CD14-positive monocyte (primary cell): ENCODE measurements around the gene TEX11. TPM values are rescaled to one million over a fixed set of nuclear protein-coding genes. Genes with fewer than 3 reads are reported as not detected.
"Not testable (repeated sequence)": the region's sequence is repeated elsewhere in the genome, so short reads cannot be mapped to it uniquely, and the experiment has no call there.

Experiments
- DNase-seq, 3 donors: peaks; one replicate each; pipeline ENCODE4 v3.0.0-alpha.2; 2011 to 2022
- H2AFZ ChIP-seq: 2 replicates; pipeline ENCODE4 v1.6.0; 2012; ENCODE audit warnings: mild to moderate bottlenecking, low read depth, low read length, inconsistent platforms; ENCODE audit not compliant: insufficient read depth, poor library complexity, severe bottlenecking
- H3K27ac ChIP-seq, 2 donors: 1 replicate in 1 of 2; 2 replicates in 1 of 2; pipeline ENCODE4 v1.5.1; 2012 to 2013; ENCODE audit warnings: low read length in 2 of 2, control low read depth in 1 of 2, inconsistent platforms in 1 of 2, low read depth in 1 of 2, mild to moderate bottlenecking in 1 of 2
- H3K27me3 ChIP-seq, 2 donors: one replicate each; pipeline versions ENCODE4 v1.6.0 to v1.6.1; 2011 to 2013; ENCODE audit warnings: low read length in 2 of 2; ENCODE audit not compliant: control insufficient read depth in 2 of 2, insufficient read depth in 2 of 2
- H3K36me3 ChIP-seq, 2 donors: replicated peaks in 1 of 2; 1 replicate in 1 of 2; 2 replicates in 1 of 2; pipeline versions ENCODE4 v1.5.1 to v1.6.1; 2012 to 2013; ENCODE audit warnings: low read length in 2 of 2, control low read depth in 1 of 2, inconsistent platforms in 1 of 2, mild to moderate bottlenecking in 1 of 2; ENCODE audit not compliant: insufficient read depth in 2 of 2, control insufficient read depth in 1 of 2
- H3K4me1 ChIP-seq, 2 donors: 1 replicate in 1 of 2; 2 replicates in 1 of 2; pipeline versions ENCODE4 v1.5.1 to v1.6.1; 2012 to 2013; ENCODE audit warnings: low read length in 2 of 2, control low read depth in 1 of 2, inconsistent platforms in 1 of 2, mild to moderate bottlenecking in 1 of 2, moderate library complexity in 1 of 2; ENCODE audit not compliant: insufficient read depth in 2 of 2, control insufficient read depth in 1 of 2
- H3K4me2 ChIP-seq: replicated peaks from 2 replicates; pipeline ENCODE3; 2012; ENCODE audit warnings: low read length, moderate library complexity, mild to moderate bottlenecking; ENCODE audit not compliant: poor library complexity, severe bottlenecking; ENCODE audit errors: extremely low read depth
- H3K4me3 ChIP-seq, 3 experiments: fragments of 200-600 bp in 1 of 3; sonication (generic) in 1 of 3; replicated peaks in 1 of 3; 1 replicate in 2 of 3; 2 replicates in 1 of 3; pipeline ENCODE4 v1.5.1; 2011 to 2013; ENCODE audit warnings: low read length in 3 of 3, mild to moderate bottlenecking in 3 of 3, control low read depth in 2 of 3, low read depth in 2 of 3, inconsistent platforms in 1 of 3, moderate library complexity in 1 of 3
- H3K79me2 ChIP-seq: 2 replicates; pipeline ENCODE4 v1.6.0; 2012; ENCODE audit warnings: mild to moderate bottlenecking, control low read depth, inconsistent platforms, low read length, moderate library complexity; ENCODE audit not compliant: insufficient read depth
- H3K9ac ChIP-seq: 2 replicates; pipeline ENCODE4 v1.6.0; 2017; ENCODE audit warnings: low read length, mild to moderate bottlenecking; ENCODE audit not compliant: insufficient read depth, poor library complexity, severe bottlenecking
- H3K9me3 ChIP-seq, 2 donors: replicated peaks in 1 of 2; 1 replicate in 1 of 2; 2 replicates in 1 of 2; pipeline versions ENCODE4 v1.5.1 to v1.6.1; 2012 to 2013; ENCODE audit warnings: low read length in 2 of 2, control low read depth in 1 of 2; ENCODE audit not compliant: control insufficient read depth in 1 of 2, insufficient read depth in 1 of 2
- H4K20me1 ChIP-seq: 2 replicates; pipeline ENCODE4 v1.6.0; 2012; ENCODE audit warnings: mild to moderate bottlenecking, low read length, control low read depth, moderate library complexity; ENCODE audit not compliant: insufficient read depth
- H3K27ac Mint-ChIP-seq, 7 donors: one replicate each; pipeline ENCODE4 v1.8.0; 2020; ENCODE audit warnings: mild to moderate bottlenecking in 7 of 7, mixed read lengths in 7 of 7, moderate library complexity in 6 of 7, inconsistent platforms in 2 of 7
- H3K27me3 Mint-ChIP-seq, 3 donors: one replicate each; pipeline ENCODE4 v1.8.0; 2021 to 2022; ENCODE audit warnings: low read depth in 3 of 3, mild to moderate bottlenecking in 3 of 3, mixed read lengths in 3 of 3, moderate library complexity in 3 of 3, inconsistent platforms in 1 of 3
- H3K36me3 Mint-ChIP-seq, 2 donors: one replicate each; pipeline ENCODE4 v1.8.0; 2020; ENCODE audit warnings: mixed read lengths in 2 of 2, inconsistent platforms in 1 of 2, mild to moderate bottlenecking in 1 of 2
- H3K4me1 Mint-ChIP-seq: one replicate; pipeline ENCODE4 v1.8.0; 2020; ENCODE audit warnings: mild to moderate bottlenecking, mixed read lengths
- H3K4me3 Mint-ChIP-seq, 2 donors: one replicate each; pipeline ENCODE4 v1.8.0; 2020; ENCODE audit warnings: mild to moderate bottlenecking in 2 of 2, mixed read lengths in 2 of 2, moderate library complexity in 1 of 2
- H3K9me3 Mint-ChIP-seq, 7 donors: one replicate each; pipeline ENCODE4 v1.8.0; 2020 to 2022; ENCODE audit warnings: mixed read lengths in 7 of 7, mild to moderate bottlenecking in 6 of 7, moderate library complexity in 6 of 7, inconsistent platforms in 2 of 7
- CTCF ChIP-seq: fragments of 200-600 bp; IDR thresholded peaks from one replicate; pipeline ENCODE4 v1.8.0; 2022; ENCODE audit warnings: antibody characterized with exemption, mild to moderate bottlenecking
- WGBS: methylation state at CpG from one replicate; pipeline ENCODE4 v1.1.5; 2013; ENCODE audit warnings: missing lambda C conversion rate; ENCODE audit not compliant: insufficient coverage; 5-methylcytosine and 5-hydroxymethylcytosine counted together
- intact Hi-C, 2 donors: fragments of 100-400 bp; cut with micrococcal nuclease; formaldehyde crosslinking; loops; one replicate each; pipeline versions ENCODE4 v1.15.0 to v1.15.1; 2023
- polyA plus RNA-seq, 3 donors: library from polyadenylated mRNA; depleted of rRNA in 1 of 3; unstranded in 2 of 3; stranded (reverse) in 1 of 3; fragments of 300-500 nt in 2 of 3; fragments of >200 nt in 1 of 3; fragmentation: Illumina TruSeq in 2 of 3; gene quantifications; 1 replicate in 2 of 3; 2 replicates in 1 of 3; pipeline ENCODE4 v1.2.3, GENCODE V29; 2012 to 2021

Gene TEX11
- polyA plus RNA-seq, 3 donors = not detected

- intact Hi-C loops = no loop called here
- Histone ChIP-seq H3K27ac (no peak overlapping the region), H3K36me3 (no peaks in the 10 kb centered on the region), H3K4me2 (no peak overlapping the region), H3K79me2 (no peaks in the 10 kb centered on the region), H3K9ac (no peak overlapping the region), H3K27me3 (no peaks in the 10 kb centered on the region), H3K4me3 (no peak overlapping the region), H3K9me3 (no peaks in the 10 kb centered on the region), H3K4me1 (no peaks in the 10 kb centered on the region), H4K20me1 (no peaks in the 10 kb centered on the region), H2AFZ (no peak overlapping the region)
- Mint-ChIP-seq H3K36me3 (no peaks in the 10 kb centered on the region), H3K27me3 (peaks cover 0 to 2% (median 0%) of the 10 kb centered on the region in 3 donors), H3K4me3 (no peak overlapping the region), H3K27ac (no peak overlapping the region), H3K4me1 (no peaks in the 10 kb centered on the region), H3K9me3 (peaks cover 0 to 8% (median 2%) of the 10 kb centered on the region in 7 donors)
- WGBS = no CpG with 5 or more reads among the region's 2 CpGs
- no peak for DNase-seq
- TF ChIP-seq CTCF = no peak
These were observed 187.8 kb downstream of the TEX11 start for GRCh38 chrX:70720721-70721120.

- H3K9me3 Mint-ChIP-seq, H3K4me3 Mint-ChIP-seq, H2AFZ ChIP-seq, H3K4me1 Mint-ChIP-seq, H3K27me3 Mint-ChIP-seq, H3K4me2 ChIP-seq, H3K4me1 ChIP-seq, DNase-seq, H3K4me3 ChIP-seq, intact Hi-C loops, H3K36me3 ChIP-seq, H3K79me2 ChIP-seq, H3K36me3 Mint-ChIP-seq, H3K9ac ChIP-seq, H3K27ac Mint-ChIP-seq, H3K27ac ChIP-seq, H4K20me1 ChIP-seq, H3K27me3 ChIP-seq, H3K9me3 ChIP-seq: not testable (repeated sequence)
- WGBS = no CpG with 5 or more reads among the region's 3 CpGs
These were observed 197.2 kb downstream of the TEX11 start for GRCh38 chrX:70711336-70711735.
